H9 (cell line): Measurements from ENCODE around the gene SOX13. TPM values are rescaled to one million over a fixed set of nuclear protein-coding genes. Genes with fewer than 3 reads are reported as not detected.

Experiments used
- DNase-seq: peaks from one replicate; pipeline ENCODE4 v3.0.0-alpha.2; 2017
- H2AFZ ChIP-seq: one replicate; pipeline ENCODE4 v1.6.1; 2013; ENCODE audit warnings: mild to moderate bottlenecking, low read length, control low read depth, moderate library complexity
- H2AK5ac ChIP-seq: 2 replicates; pipeline ENCODE4 v1.6.1; 2013; ENCODE audit warnings: low read length, control low read depth, mixed read lengths; ENCODE audit not compliant: insufficient read length
- H2BK120ac ChIP-seq: one replicate; pipeline ENCODE4 v1.6.1; 2013; ENCODE audit warnings: low read depth, mild to moderate bottlenecking, low read length, control low read depth, inconsistent platforms; ENCODE audit not compliant: poor library complexity, severe bottlenecking
- H2BK12ac ChIP-seq: 2 replicates; pipeline ENCODE4 v1.6.1; 2013; ENCODE audit warnings: low read length, control low read depth, mixed read lengths, low read depth; ENCODE audit not compliant: insufficient read length
- H2BK15ac ChIP-seq: 2 replicates; pipeline ENCODE4 v1.6.1; 2013; ENCODE audit warnings: low read depth, low read length, control low read depth
- H2BK20ac ChIP-seq: one replicate; pipeline ENCODE4 v1.6.1; 2013; ENCODE audit warnings: low read depth, mild to moderate bottlenecking, low read length, control low read depth, inconsistent platforms; ENCODE audit not compliant: poor library complexity, severe bottlenecking
- H2BK5ac ChIP-seq: 2 replicates; pipeline ENCODE4 v1.6.1; 2013; ENCODE audit warnings: low read length, control low read depth, mixed read lengths; ENCODE audit not compliant: insufficient read length
- H3K14ac ChIP-seq: 2 replicates; pipeline ENCODE4 v1.6.1; 2013; ENCODE audit warnings: low read length, control low read depth; ENCODE audit not compliant: insufficient read depth
- H3K18ac ChIP-seq: 2 replicates; pipeline ENCODE4 v1.6.1; 2013; ENCODE audit warnings: low read depth, mild to moderate bottlenecking, mixed read lengths, low read length, control low read depth; ENCODE audit not compliant: insufficient read length
- H3K23ac ChIP-seq: 2 replicates; pipeline ENCODE4 v1.6.1; 2013; ENCODE audit warnings: low read length, control low read depth, mixed read lengths, low read depth; ENCODE audit not compliant: insufficient read length
- H3K23me2 ChIP-seq: 2 replicates; pipeline ENCODE4 v1.6.1; 2013; ENCODE audit warnings: low read depth, mild to moderate bottlenecking, mixed read lengths, low read length, control low read depth; ENCODE audit not compliant: insufficient read length, poor library complexity, severe bottlenecking
- H3K27ac ChIP-seq: 2 replicates; pipeline ENCODE4 v1.5.1; 2013; ENCODE audit warnings: low read length, control low read depth, mixed read lengths, low read depth; ENCODE audit not compliant: insufficient read length
- H3K27me3 ChIP-seq: 2 replicates; pipeline ENCODE4 v1.6.1; 2013; ENCODE audit warnings: low read length, control low read depth, inconsistent platforms; ENCODE audit not compliant: insufficient read depth
- H3K4ac ChIP-seq: 2 replicates; pipeline ENCODE4 v1.6.1; 2013; ENCODE audit warnings: low read depth, mild to moderate bottlenecking, control low read depth, inconsistent platforms, low read length, moderate library complexity
- H3K4me1 ChIP-seq: 2 replicates; pipeline ENCODE4 v1.6.1; 2013; ENCODE audit warnings: low read length, control low read depth, inconsistent platforms; ENCODE audit not compliant: insufficient read depth
- H3K4me2 ChIP-seq: 2 replicates; pipeline ENCODE4 v1.6.1; 2013; ENCODE audit warnings: low read length, control low read depth, mixed read lengths; ENCODE audit not compliant: insufficient read length, insufficient read depth
- H3K56ac ChIP-seq: 2 replicates; pipeline ENCODE4 v1.6.1; 2013; ENCODE audit warnings: low read depth, mild to moderate bottlenecking, mixed read lengths, low read length, control low read depth; ENCODE audit not compliant: insufficient read length
- H3K79me1 ChIP-seq: 2 replicates; pipeline ENCODE4 v1.6.1; 2013; ENCODE audit warnings: low read depth, mild to moderate bottlenecking, moderate library complexity, low read length, control low read depth, inconsistent platforms; ENCODE audit not compliant: insufficient read depth, poor library complexity, severe bottlenecking
- H3K79me2 ChIP-seq: 2 replicates; pipeline ENCODE4 v1.6.1; 2013; ENCODE audit warnings: low read length, control low read depth, inconsistent platforms; ENCODE audit not compliant: insufficient read depth
- H3K9ac ChIP-seq: 2 replicates; pipeline ENCODE4 v1.6.1; 2013; ENCODE audit warnings: low read length, control low read depth, mixed read lengths; ENCODE audit not compliant: insufficient read length; ENCODE audit errors: extremely low read depth
- H3K9me3 ChIP-seq: one replicate; pipeline ENCODE4 v1.6.1; 2013; ENCODE audit warnings: low read depth, low read length, inconsistent platforms; ENCODE audit not compliant: control insufficient read depth
- H3T11ph ChIP-seq: one replicate; pipeline ENCODE4 v1.6.1; 2013; ENCODE audit warnings: mild to moderate bottlenecking, low read length, control low read depth, inconsistent platforms
- H4K20me1 ChIP-seq: one replicate; pipeline ENCODE4 v1.6.1; 2013; ENCODE audit not compliant: control insufficient read depth, insufficient read length, insufficient read depth
- H4K5ac ChIP-seq: 2 replicates; pipeline ENCODE4 v1.6.1; 2013; ENCODE audit warnings: low read depth, mild to moderate bottlenecking, mixed read lengths, low read length, control low read depth; ENCODE audit not compliant: insufficient read length
- H4K8ac ChIP-seq: replicated peaks from 2 replicates; pipeline ENCODE4 v1.6.1; 2013; ENCODE audit warnings: low read length, control low read depth, mixed read lengths, low read depth; ENCODE audit not compliant: insufficient read length
- H4K91ac ChIP-seq: 2 replicates; pipeline ENCODE4 v1.6.1; 2013; ENCODE audit warnings: low read depth, mild to moderate bottlenecking, moderate library complexity, mixed read lengths, low read length, control low read depth; ENCODE audit not compliant: insufficient read length
- H3K27ac Mint-ChIP-seq, 3 experiments: 2 replicates in 2 of 3; 3 replicates in 1 of 3; pipeline ENCODE4 v1.8.0; 2020 to 2021; ENCODE audit warnings: mixed read lengths in 3 of 3, mild to moderate bottlenecking in 1 of 3, moderate library complexity in 1 of 3
- H3K27me3 Mint-ChIP-seq: 2 replicates; pipeline ENCODE4 v1.8.0; 2021; ENCODE audit warnings: low read depth, mild to moderate bottlenecking, moderate library complexity, mixed read lengths
- H3K36me3 Mint-ChIP-seq, 3 experiments: 2 replicates in 2 of 3; 3 replicates in 1 of 3; pipeline ENCODE4 v1.8.0; 2020 to 2021; ENCODE audit warnings: low read depth in 3 of 3, mixed read lengths in 3 of 3; ENCODE audit not compliant: insufficient read depth in 1 of 3
- H3K4me1 Mint-ChIP-seq, 2 experiments: 2 replicates each; pipeline ENCODE4 v1.8.0; 2020; ENCODE audit warnings: mixed read lengths in 2 of 2
- H3K4me3 Mint-ChIP-seq, 2 experiments: 2 replicates in 1 of 2; 3 replicates in 1 of 2; pipeline ENCODE4 v1.8.0; 2020 to 2021; ENCODE audit warnings: mild to moderate bottlenecking in 2 of 2, mixed read lengths in 2 of 2, moderate library complexity in 1 of 2
- H3K9me3 Mint-ChIP-seq, 2 experiments: 2 replicates in 1 of 2; 3 replicates in 1 of 2; pipeline ENCODE4 v1.8.0; 2020; ENCODE audit warnings: mild to moderate bottlenecking in 2 of 2, mixed read lengths in 2 of 2, moderate library complexity in 1 of 2
- WGBS: extraction: QIAGEN DNeasy Blood & Tissue Kit; methylation state at CpG from one replicate; pipeline ENCODE4 v1.1.7; 2013; ENCODE audit warnings: missing lambda C conversion rate, low lambda C conversion rate, mixed read lengths; ENCODE audit not compliant: insufficient read length; ENCODE audit errors: extremely low coverage; 5-methylcytosine and 5-hydroxymethylcytosine counted together
- total RNA-seq: library from RNA; stranded (reverse); gene quantifications from 2 replicates; pipeline ENCODE4 v1.2.1, GENCODE V29; 2021
- TF ChIP-seq, protein P1 (sequence below): fragments of 200-600 bp; sonication (generic); conservative IDR thresholded peaks from 3 replicates; pipeline ENCODE4 v1.8.0; 2021; ENCODE audit warnings: antibody characterized with exemption, mild to moderate bottlenecking

The SOX13 gene
- total RNA-seq, 1 experiment from 2014 or later, result 120 TPM

DNA sequence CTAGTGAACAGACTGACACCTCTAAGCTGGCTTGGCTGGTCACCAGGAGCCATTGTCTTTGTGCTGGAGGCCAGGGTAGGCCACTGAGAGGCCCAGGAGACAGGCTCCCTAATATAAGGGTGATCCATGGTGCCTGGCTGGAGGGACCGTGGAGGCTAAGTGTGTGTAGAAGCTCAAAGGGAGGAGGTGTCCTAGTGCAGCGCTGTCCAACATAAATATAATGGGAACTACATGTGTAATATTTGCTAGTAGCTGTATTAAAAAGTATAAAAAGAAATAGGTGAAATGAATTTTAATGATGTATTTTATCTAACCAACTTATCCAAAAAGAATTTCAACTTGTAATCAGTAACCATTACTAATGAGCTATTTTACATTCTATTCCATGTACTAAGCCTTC is 35.0 kb downstream of the SOX13 start:
- H3K27ac ChIP-seq, result no peak overlapping the region

More for the DNA sequence above, 35.0 kb downstream of the SOX13 start:
- Histone ChIP-seq H3K23ac (no peak overlapping the region), H3K4me2 (peak overlapping the region; percentile 57), H3K4me1 (peaks cover 17% of the 10 kb centered on the region), H3K79me1 (peaks cover 5% of the 10 kb centered on the region), H3K23me2 (no peaks in the 10 kb centered on the region), H3K79me2 (peaks cover 44% of the 10 kb centered on the region; the same call in 1 of the 2 replicates), H4K91ac (no peak overlapping the region), H3K27me3 (no peaks in the 10 kb centered on the region), H2BK12ac (no peak overlapping the region), H2AK5ac (no peak overlapping the region), H2BK20ac (no peak overlapping the region), H2BK15ac (no peak overlapping the region), H4K5ac (no peak overlapping the region), H4K20me1 (no peaks in the 10 kb centered on the region), H2BK120ac (no peak overlapping the region), H3K9ac (no peak overlapping the region), H3T11ph (no peak overlapping the region), H3K9me3 (no peaks in the 10 kb centered on the region), H3K14ac (no peak overlapping the region), H2AFZ (no peak overlapping the region), H3K18ac (no peak overlapping the region), H3K56ac (no peak overlapping the region), H4K8ac (no peak overlapping the region), H2BK5ac (no peak overlapping the region), H3K4ac (no peak overlapping the region)
- no peak for DNase-seq
- WGBS, result no CpG with 5 or more reads among the region's 2 CpGs
- Mint-ChIP-seq H3K4me3 (peak overlapping the region; percentile 47 to 64; a peak in 3 of 5 replicates), H3K27ac (peak overlapping the region in 2 of 3 experiments; percentile 85 to 98; a peak in 1 of 7 replicates), H3K9me3 (no peaks in the 10 kb centered on the region), H3K36me3 (peaks cover 5 to 6% (median 6%) of the 10 kb centered on the region in 3 experiments; a peak in 5 of 7 replicates), H3K27me3 (no peaks in the 10 kb centered on the region; the same call in 1 of the 2 replicates), H3K4me1 (peaks cover 68 to 76% of the 10 kb centered on the region in 2 experiments)
- TF ChIP-seq, protein P1, sequence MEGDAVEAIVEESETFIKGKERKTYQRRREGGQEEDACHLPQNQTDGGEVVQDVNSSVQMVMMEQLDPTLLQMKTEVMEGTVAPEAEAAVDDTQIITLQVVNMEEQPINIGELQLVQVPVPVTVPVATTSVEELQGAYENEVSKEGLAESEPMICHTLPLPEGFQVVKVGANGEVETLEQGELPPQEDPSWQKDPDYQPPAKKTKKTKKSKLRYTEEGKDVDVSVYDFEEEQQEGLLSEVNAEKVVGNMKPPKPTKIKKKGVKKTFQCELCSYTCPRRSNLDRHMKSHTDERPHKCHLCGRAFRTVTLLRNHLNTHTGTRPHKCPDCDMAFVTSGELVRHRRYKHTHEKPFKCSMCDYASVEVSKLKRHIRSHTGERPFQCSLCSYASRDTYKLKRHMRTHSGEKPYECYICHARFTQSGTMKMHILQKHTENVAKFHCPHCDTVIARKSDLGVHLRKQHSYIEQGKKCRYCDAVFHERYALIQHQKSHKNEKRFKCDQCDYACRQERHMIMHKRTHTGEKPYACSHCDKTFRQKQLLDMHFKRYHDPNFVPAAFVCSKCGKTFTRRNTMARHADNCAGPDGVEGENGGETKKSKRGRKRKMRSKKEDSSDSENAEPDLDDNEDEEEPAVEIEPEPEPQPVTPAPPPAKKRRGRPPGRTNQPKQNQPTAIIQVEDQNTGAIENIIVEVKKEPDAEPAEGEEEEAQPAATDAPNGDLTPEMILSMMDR, result no peak
